HTERT RPE-1 (cell line): ENCODE data around the gene ANKRD28.

Experiments
- in situ Hi-C: fragments of 300-500 bp; cut with MboI; formaldehyde crosslinking; loops from 4 replicates; pipeline ENCODE4 v1.14.3; 2020; ENCODE audit warnings: low sequenced_read_pairs

Gene ANKRD28

DNA sequence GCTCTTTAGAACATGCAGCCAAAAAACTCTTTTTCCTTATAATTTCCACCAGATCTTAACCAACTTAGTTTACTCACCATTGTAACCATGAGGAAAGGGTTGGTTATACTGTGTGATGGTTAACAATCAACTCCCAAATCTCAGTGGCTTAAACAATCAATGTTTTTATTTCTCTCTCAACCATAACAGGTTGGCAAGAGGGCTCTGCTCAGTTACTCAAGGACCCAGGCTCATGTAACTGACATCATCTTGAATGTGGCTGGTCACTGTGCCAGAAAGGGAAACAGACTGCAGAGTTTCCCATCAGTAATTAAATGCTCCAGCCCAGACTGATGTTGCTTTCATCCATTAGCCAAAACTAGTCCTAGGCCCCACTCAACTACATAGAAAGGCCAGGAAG is 69.0 kb downstream of the ANKRD28 start:
- in situ Hi-C loops: no loop called here

DNA sequence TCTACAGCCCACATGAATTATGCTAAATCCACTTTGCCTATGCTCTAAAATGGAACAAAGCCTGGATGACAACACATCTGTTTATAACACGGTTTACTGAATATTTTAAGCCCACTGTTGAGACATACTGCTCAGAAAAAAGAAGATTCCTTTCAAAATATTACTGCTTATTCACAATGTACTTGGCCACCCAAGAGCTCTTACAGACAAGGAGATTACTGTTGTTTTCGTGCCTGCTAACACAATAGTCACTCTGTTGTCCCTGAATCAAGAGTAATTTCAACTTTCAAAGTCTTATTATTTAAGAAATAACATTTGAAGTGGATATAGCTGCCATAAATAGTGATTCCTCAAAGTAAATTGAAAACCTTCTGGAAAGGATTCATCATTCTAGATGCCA is 70.9 kb downstream of the ANKRD28 start:
- in situ Hi-C loops: no loop called here

DNA sequence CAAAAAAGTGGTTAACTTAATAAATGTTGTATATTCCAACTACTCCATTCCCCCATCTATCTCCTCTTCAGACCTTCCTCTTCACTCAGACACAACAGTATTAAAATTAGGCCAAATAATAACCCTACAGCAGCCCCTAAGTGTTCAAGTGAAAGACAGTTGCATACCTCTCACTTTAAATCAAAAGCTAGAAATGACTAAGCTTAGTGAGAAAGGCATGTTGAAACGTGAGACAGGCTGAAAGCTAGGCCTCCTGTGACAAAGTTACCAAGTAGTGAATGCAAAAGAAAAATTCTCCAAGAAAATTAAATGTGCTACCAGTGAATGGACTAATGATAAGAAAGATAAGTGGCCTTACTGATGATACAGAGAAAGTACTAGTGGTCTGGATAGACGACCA is 71.7 kb downstream of the ANKRD28 start:
- in situ Hi-C loops: no loop called here

DNA sequence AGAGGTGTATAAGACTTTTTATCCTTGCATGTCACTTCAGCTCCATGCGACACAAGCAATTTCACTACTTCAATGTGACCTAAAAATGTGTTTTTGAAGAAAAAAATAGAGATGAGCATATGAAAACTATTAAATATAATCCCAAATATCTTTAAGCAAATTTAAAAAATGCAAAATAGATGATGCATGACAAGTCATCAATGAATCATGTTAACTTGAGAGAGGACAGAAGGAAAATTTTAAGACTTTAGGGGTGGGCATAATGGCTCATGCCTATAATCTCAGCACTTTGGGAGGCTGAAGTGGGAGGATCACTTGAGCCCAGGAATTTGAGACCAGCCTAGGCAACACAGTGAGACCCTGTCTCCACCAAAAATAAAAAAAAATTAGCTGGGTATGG is 73.3 kb downstream of the ANKRD28 start:
- in situ Hi-C loops: no loop called here

DNA sequence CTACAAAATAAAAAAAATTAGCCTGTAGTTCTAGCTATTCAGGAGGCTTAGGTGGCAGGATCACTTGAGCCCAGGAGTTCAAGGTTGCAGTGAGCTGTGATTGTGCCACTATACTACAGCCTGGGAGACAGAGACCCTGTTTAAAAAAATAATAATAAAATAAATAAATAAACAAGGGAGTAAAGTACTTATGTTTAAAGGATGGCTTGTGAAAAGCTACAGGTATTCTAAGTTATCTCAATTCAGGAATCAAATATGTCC is 74.2 kb downstream of the ANKRD28 start:
- in situ Hi-C loops: no loop called here

DNA sequence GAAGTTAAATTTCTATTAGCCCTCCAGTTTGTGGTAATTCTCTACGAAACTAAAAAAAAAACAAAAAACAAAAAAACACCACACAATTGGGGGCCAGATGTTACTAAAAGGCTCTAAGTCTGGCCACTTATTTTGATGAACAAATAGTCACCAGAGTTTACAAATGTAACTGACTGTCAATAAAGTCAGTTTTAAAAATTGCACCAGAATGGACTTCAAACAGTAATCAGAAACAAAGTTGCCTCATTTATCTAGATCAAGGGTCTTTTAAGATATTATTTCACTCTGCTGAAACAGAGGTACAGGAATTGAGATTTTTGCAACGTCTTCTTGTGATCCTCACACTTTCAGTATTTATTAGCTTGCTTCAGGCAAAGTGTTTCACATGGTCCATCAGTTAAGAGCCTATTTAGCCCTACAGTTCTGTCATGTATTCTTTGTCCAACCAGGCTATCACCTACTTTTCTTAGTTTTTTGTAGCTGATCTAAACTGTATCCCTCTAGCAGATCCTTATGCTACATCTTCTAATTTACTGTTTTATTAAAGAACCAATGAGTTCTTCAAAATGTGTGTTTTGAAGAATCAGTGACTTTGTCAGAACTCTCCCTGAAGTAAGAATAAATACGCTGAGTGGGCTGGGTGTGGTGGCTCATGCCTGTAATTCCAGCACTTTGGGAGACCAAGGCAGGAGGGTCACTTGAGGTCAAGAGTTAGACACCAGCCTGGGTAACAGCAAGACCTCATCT is 74.7 kb downstream of the ANKRD28 start:
- in situ Hi-C loops: no loop called here

DNA sequence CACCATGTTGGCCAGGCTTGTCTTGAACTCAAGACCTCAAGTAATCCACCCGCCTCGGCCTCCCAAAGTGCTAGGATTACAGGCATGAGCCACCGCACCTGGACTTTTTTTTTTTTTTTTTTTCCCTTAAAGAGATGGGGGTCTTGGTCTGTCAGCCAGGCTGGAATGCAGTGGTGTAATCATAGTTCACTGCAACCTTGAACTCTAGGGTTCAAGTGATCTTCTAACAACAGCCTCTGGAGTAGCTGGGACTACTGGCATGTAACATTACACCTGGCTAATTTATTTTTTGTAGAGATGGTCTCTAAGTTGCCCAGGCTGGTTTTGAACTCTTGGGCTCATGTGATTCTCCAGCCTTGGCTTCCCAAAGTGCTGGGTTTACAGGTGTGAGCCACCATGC is 81.6 kb downstream of the ANKRD28 start:
- in situ Hi-C loops: no loop called here

DNA sequence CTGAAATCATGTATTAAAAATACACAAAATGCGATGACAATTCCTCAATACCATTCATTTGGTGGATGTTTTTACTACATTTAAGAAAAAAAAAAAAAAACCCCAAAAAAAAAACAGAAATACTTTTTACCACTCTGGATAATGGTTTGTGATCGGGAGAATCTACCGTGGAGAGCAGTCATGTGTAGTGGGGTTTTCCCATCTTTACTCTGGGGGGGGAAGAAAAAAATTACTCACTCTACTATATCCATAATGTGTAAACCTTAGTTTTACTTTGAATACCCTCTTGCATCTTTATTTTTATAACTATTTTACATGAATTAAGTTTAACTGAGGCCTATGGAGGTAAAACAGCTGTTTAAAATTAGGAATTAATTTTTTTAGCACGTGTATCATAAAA is 83.3 kb downstream of the ANKRD28 start:
- in situ Hi-C loops: no loop called here

DNA sequence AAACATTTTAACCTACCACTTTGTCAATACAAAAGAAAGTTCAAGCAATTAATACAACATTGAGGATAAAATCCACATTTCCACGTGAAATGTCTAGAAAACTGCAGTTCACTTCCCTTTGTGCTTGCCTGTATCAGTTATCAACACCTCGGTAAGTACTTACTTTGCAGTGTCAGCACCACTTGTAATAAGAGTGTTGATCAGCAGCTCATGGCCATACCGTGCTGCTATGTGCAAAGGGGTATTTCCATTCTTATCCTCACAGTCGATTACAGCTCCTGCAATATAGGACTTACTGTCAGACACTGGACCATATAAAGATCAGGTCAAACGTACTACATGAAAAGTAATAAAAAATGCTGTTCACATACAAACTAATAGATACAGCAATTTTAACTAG is 84.4 kb downstream of the ANKRD28 start:
- in situ Hi-C loops: no loop called here

DNA sequence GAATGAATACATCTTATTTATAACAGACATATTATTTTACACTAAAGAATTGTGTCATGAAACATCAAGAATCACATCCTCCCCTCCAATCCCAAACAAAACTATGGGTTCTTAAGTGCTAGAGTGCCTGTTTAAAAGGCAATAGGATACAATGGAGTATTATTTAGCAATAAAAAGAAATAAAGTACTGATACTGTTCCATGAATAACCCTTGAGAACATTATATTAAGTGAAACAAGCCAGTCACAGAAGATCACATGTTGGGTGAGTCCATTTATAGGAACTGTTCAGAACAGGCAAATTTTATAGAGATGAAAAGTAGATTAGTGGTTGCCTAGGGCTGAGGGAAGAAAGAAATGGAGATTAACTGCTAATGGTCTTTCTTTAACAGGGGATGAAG is 86.5 kb downstream of the ANKRD28 start:
- in situ Hi-C loops: no loop called here

DNA sequence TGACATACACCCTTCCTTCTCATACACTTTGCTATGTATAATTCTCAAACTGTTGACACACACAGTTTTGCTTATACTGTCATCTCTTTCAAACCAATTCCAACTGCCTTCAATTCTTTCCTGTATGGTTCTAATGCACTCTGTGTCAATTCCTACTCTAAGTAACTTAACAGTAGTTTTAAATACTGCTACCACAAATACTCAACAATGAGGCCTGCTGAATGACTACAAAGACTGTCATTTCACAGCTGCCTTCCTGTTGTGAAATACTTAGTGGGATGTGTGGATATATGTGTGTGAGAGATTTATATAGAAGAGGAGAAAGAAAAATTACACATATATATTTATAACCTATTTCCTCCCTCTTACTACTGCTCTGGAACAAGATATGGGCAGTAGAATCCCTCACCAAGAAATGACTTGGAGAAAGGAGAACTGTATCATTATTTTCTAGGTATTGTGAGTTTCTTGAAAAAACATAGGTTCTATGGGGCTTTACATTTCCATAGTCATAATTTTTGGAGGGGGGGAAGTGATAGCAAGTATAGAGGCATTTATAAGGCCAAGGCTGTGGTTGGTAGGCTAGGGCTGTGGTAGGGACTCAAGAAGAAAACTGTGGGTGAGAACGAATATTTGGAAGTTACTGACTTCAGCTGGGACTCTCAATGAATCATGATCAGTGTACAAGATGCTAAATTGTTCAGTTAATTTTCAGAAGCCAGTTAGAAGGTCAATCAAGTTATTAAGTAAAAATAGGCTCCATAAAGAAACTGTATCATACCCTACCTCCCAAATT is 88.7 kb downstream of the ANKRD28 start:
- in situ Hi-C loops: no loop called here

DNA sequence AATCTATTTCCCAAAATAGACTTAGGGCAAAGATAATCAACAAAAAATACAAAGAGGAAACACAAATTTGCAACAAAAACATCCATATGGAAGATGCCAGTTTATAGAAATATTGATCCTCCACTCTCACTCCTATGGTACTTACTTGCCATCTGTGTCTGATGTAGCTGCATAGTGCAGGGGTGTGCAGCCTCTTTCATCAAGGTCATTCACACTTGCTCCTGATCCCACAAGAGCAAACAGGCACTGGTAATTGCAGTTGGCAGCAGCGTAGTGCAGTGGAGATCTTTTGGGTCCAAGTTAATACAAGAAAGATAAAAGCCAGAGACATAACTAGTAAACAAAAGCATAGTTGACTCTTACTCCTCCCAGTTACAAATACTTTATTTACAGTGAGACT is 90.0 kb downstream of the ANKRD28 start:
- in situ Hi-C loops: no loop called here

DNA sequence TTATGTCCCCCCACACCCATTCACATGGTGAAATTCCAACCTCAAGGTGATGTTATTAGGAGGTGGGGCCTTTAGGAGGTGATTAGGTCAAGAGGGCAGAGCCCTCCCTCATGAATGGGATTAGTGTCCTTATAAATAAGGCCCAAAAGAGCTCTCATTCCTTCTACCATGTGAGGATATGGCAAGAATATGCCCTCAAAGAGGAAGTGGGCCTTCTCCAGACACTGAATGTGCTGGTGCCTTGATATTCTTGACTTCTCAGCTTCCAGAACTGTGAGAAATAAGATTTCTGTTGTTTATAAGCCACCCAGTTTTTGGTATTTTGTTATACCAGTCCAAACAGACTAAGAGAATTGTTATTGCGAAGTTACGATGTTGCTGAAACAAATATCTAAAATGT is 94.4 kb downstream of the ANKRD28 start:
- in situ Hi-C loops: no loop called here

DNA sequence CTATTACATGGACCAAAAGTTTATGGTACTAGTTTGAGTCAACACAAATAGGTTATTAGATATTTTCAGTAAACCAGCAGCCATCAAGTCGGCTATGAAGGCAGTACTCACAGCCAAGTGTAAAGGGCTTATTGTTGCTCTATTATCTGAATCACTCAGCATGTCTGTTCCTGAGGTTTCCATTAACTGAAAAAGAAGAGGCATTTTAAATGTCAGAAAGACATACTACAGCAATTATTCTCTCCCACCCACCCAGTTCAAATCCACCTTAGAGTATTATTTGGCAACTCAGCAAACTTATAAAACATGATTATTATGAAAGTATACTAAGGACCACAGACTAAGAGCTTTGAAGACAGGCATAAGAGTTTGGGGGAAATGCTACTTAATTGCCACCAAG is 103.2 kb downstream of the ANKRD28 start:
- in situ Hi-C loops: no loop called here

DNA sequence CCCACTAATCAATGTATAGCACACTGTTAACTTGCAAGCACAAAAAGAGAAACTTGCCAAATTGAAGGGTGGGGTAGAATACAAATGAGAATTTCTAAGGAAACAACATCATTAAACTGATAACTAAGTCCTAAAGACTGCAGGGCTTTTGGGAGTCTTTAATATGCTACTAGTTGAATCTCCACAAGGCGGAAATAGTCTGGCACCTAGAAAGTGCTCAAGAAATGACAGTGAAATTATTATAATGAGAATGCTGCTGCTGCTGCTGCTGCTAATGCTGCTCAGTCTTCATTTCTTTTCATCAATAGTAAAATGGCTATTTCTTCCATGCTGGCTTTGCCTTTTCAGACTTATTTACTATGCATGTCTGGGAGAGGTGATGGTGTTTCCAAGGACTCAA is 104.4 kb downstream of the ANKRD28 start:
- in situ Hi-C loops: no loop called here

DNA sequence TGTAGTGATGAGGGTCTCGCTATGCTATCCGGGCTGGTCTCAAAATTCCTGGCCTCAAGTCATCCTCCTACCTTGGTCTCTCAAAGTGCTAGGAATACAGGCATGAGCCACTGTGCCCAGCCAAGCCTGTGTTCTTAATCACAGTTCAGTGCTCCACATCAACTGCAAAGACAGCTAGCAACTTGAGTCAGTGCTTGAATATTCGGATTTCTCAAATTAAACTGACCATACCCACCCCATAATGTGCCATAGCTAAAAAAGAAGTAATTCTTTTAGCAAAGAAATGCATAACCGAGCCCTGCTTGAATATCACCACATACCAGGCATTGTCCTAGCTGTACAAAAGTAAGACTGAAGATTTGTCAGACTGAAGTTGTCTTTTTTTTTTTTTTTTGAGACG is 107.0 kb downstream of the ANKRD28 start:
- in situ Hi-C loops: no loop called here

DNA sequence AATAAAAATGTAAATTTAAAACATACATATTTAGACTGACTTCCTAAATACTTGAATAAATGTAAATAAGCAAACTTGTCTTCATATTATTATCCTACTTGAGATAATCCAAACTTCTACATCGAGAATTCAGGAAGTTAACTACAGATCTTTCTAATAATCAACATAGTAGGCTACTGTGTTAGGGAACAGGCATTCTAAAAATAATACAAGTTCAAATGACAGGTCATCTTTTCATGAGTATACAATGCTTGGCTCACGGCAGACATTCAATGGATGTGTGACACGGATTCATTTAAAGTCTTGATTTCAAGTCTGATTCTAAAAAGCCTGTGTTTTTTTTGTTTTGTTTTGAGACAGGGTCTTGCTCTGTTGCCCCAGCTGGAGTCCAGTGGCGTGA is 107.5 kb downstream of the ANKRD28 start:
- in situ Hi-C loops: no loop called here

DNA sequence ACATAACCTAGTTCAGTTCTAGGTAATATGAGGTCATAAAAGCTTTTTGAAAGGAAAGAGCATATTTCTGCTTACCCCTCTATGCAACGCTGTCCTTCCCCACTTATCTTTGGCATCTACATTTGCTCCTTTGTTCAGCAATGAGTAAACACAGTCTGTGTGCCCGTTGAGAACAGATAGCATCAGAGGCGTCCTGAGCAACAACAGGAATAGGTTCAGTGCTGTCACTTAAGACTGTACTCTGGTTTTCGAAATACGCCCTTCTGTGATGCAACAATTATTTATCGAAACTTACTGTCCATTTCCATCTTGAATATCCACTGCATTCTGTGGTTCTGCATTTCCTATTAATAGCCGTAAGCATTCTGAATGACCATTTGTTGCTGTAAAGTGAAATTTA is 111.9 kb downstream of the ANKRD28 start:
- in situ Hi-C loops: no loop called here

DNA sequence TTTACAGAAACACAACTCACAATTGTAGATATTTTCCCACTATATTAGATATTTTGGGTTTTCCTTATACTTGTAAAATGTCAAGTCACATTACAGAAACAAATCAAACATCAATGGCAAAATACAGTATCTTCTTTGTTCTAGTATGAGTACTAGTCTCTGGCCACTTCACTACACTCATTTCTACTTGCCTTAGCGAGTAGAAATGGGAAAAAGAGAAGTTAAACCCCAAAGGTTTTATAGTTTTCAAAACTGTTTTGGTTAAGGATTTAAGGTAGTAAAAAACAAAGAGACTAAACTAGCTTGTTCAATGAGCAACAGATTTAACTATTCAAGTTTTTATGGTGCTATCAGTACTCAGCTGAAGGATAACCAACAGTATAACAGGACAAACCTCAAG is 114.5 kb downstream of the ANKRD28 start:
- in situ Hi-C loops: no loop called here

DNA sequence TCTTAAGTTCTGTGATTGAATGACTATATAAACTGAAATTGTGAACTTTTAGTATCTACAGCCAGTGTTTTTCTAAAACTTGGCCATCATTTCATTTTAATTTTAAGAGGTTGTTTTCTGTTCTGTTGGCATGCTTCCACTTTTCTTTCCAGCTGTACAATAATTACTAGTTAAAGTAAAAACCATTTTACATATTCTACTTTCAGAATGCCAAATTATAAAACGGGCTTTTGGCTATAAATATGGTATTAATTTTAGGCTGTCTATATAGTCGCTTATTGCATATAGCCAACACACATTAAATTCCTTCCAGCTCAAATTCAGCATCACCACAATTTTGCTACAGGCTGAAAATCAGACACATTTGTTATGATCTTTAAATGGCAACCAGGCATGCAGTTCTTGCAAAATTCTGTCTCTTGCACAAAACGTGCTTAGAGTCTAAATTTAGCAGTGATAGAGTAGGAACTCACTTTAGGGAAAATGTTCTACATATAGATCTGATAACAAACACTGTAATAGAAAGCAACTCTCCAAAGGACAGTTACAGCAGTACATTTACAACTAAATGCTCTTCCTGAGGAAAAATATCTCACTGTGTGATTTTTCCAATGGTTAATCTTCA is 115.1 kb downstream of the ANKRD28 start:
- in situ Hi-C loops: no loop called here

DNA sequence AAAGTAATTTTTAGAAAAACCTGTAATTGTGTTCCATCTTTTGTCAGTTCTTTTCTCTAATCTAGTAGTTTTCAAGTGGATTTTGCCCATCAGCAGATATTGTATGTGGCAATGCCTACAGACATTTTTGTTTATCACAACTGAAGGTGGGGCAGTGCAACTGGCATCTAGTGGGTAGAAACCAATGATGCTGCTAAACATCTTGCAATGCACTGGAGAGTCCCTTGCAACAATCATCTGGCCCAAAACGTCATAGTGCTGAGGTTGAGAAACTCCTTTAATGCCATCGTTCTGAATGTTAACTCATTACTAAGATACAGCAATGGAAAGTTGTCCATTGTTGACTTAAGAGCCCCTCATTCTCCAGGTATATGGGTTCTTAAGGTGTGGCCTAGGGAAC is 116.1 kb downstream of the ANKRD28 start:
- in situ Hi-C loops: no loop called here

DNA sequence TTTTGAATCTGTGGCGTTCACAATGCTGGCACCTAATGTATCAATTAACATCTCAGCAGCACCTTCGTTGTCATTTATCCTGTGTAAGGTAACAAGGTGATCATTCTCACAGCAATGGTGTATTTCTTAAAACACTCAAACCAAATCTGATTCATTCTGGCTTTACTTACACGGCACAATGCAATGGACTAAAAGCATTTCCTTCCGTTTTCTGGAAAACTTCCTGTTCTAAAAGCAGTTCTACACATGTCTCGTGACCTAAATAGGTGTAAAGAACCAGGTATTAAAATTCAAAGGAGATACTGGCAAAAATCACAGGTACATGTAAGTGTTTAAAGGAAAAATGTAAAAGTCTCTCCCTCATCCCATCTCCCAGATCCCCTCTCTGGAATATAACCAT is 118.5 kb downstream of the ANKRD28 start:
- in situ Hi-C loops: no loop called here
